A549 (cell line): ENCODE data around the gene CHD6. TPM values are rescaled to one million over a fixed set of nuclear protein-coding genes. Genes with fewer than 3 reads are reported as not detected.

Experiments used
- ATAC-seq, 2 experiments: fragments of 200-7000 bp in 1 of 2; fragments of >200 bp in 1 of 2; cut with Nextera tagmentation in 1 of 2; cut with Tn5 transposase in 1 of 2; 3 replicates each; pipeline versions ENCODE4 v1.8.0 to v1.9.1; 2018 to 2020; ENCODE audit warnings: mild to moderate bottlenecking in 1 of 2, moderate library complexity in 1 of 2
- CTCF ChIA-PET: fragments of 300-600 bp; sonication (Branson Sonifier 250); formaldehyde crosslinking; extraction: SDS; loops from one replicate; lab custom pipeline; 2021; ENCODE audit warnings: antibody characterized with exemption, inconsistent platforms; lab: Yijun Ruan, JAX
- POLR2A ChIA-PET: fragments of 350-600 bp; formaldehyde crosslinking; extraction: SDS; loops from one replicate; lab custom pipeline; 2021; ENCODE audit warnings: antibody characterized with exemption, inconsistent platforms; lab: Yijun Ruan, JAX
- DNase-seq, 2 experiments: peaks; one replicate each; pipeline versions ENCODE4 v3.0.0 to v3.0.0-alpha.2; 2011 to 2016; ENCODE audit warnings: low read depth in 1 of 2, low spot score in 1 of 2
- FAIRE-seq: peaks from 2 replicates; lab custom pipeline; 2011; peaks lifted over from hg19 to GRCh38; lab: Jason Lieb, UNC
- H3K27ac ChIP-seq, 2 experiments: fragments of >200 bp; sonication (Bioruptor Twin); formaldehyde crosslinking; 3 replicates each; pipeline ENCODE4 v1.5.1; 2016 to 2017
- H3K4me1 ChIP-seq: fragments of >200 bp; sonication (Bioruptor Twin); formaldehyde crosslinking; 3 replicates; pipeline ENCODE4 v1.6.1; 2016
- H3K4me2 ChIP-seq: fragments of >200 bp; sonication (Bioruptor Twin); formaldehyde crosslinking; 3 replicates; pipeline ENCODE4 v1.6.1; 2016
- H3K4me3 ChIP-seq: fragments of >200 bp; sonication (Bioruptor Twin); formaldehyde crosslinking; 3 replicates; pipeline ENCODE4 v1.5.1; 2016
- H3K9me3 ChIP-seq: fragments of >200 bp; sonication (Bioruptor Twin); formaldehyde crosslinking; 3 replicates; pipeline ENCODE4 v1.6.1; 2016
- CHD4 ChIP-seq: fragments of 200-600 bp; sonication (generic); IDR thresholded peaks from 2 replicates; pipeline ENCODE4 v1.6.1; 2016; ENCODE audit warnings: antibody characterized with exemption, mild to moderate bottlenecking, borderline replicate concordance
- EHMT2 ChIP-seq: fragments of 200-600 bp; sonication (generic); IDR thresholded peaks from 2 replicates; pipeline ENCODE4 v1.6.1; 2016; ENCODE audit warnings: antibody characterized with exemption, low read depth, mild to moderate bottlenecking, moderate library complexity
- EP300 ChIP-seq, 2 experiments: fragments of >200 bp; sonication (Bioruptor Twin); formaldehyde crosslinking; IDR thresholded peaks; 2 replicates in 1 of 2; 3 replicates in 1 of 2; pipeline ENCODE4 v1.6.1; 2016 to 2017
- ESRRA ChIP-seq: fragments of 150-350 bp; IDR thresholded peaks from 2 replicates; pipeline ENCODE4 v1.6.1; 2014; ENCODE audit warnings: mild to moderate bottlenecking, low read length, borderline replicate concordance
- FOSL2 ChIP-seq, 2 experiments: fragments of 450-650 bp in 1 of 2; fragments of >200 bp in 1 of 2; sonication (Bioruptor Twin) in 1 of 2; formaldehyde crosslinking; IDR thresholded peaks; 2 replicates each; pipeline versions ENCODE4 v1.5.0 to v1.6.1; 2016 to 2020; ENCODE audit warnings: mild to moderate bottlenecking in 1 of 2, moderate library complexity in 1 of 2
- HDAC2 ChIP-seq: fragments of 200-600 bp; sonication (generic); IDR thresholded peaks from 2 replicates; pipeline ENCODE4 v1.6.1; 2016
- HMGXB4 ChIP-seq: fragments of 250-450 bp; sonication (Bioruptor Pico); IDR thresholded peaks from 2 replicates; pipeline ENCODE4 v1.5.0; 2021; ENCODE audit warnings: mild to moderate bottlenecking, moderate library complexity, borderline replicate concordance
- HOXA7 ChIP-seq: fragments of 250-450 bp; sonication (Bioruptor Pico); IDR thresholded peaks from 2 replicates; pipeline ENCODE4 v1.5.0; 2020; ENCODE audit warnings: mild to moderate bottlenecking, moderate library complexity
- HOXB5 ChIP-seq: fragments of 250-450 bp; sonication (Bioruptor Pico); IDR thresholded peaks from 2 replicates; pipeline ENCODE4 v1.5.0; 2020; ENCODE audit warnings: mild to moderate bottlenecking, moderate library complexity
- MAX ChIP-seq: IDR thresholded peaks from 2 replicates; pipeline ENCODE4 v1.6.1; 2012
- MAZ ChIP-seq: fragments of 150-350 bp; IDR thresholded peaks from 2 replicates; pipeline ENCODE4 v1.6.1; 2014; ENCODE audit warnings: antibody characterized with exemption, low read depth, low read length, borderline replicate concordance
- MYC ChIP-seq: IDR thresholded peaks from 2 replicates; pipeline ENCODE4 v1.6.1; 2012; ENCODE audit warnings: mild to moderate bottlenecking, inconsistent platforms, low read length, improper control_type of control experiment, borderline replicate concordance
- NPAS2 ChIP-seq: fragments of 250-450 bp; sonication (Bioruptor Pico); IDR thresholded peaks from 2 replicates; pipeline ENCODE4 v1.8.0; 2022; ENCODE audit warnings: mild to moderate bottlenecking, moderate library complexity, borderline replicate concordance
- NR3C1 ChIP-seq: fragments of >200 bp; sonication (Bioruptor Twin); formaldehyde crosslinking; IDR thresholded peaks from 3 replicates; pipeline ENCODE4 v1.6.1; 2017
- RAD21 ChIP-seq, 2 experiments: fragments of >200 bp in 1 of 2; sonication (Bioruptor Twin) in 1 of 2; formaldehyde crosslinking in 1 of 2; IDR thresholded peaks in 1 of 2; conservative IDR thresholded peaks in 1 of 2; 2 replicates in 1 of 2; 3 replicates in 1 of 2; pipeline ENCODE4 v1.6.1; 2012 to 2018; ENCODE audit warnings: inconsistent platforms in 1 of 2
- SMC3 ChIP-seq: fragments of >200 bp; sonication (Bioruptor Twin); formaldehyde crosslinking; IDR thresholded peaks from 3 replicates; pipeline ENCODE4 v1.6.1; 2018; ENCODE audit warnings: inconsistent platforms
- TFCP2L1 ChIP-seq: fragments of 250-450 bp; sonication (Bioruptor Pico); IDR thresholded peaks from 2 replicates; pipeline ENCODE4 v1.5.0; 2021; ENCODE audit warnings: mild to moderate bottlenecking
- ZFP36 ChIP-seq: fragments of 450-650 bp; IDR thresholded peaks from 2 replicates; pipeline ENCODE4 v1.6.1; 2014; ENCODE audit warnings: borderline replicate concordance; ENCODE audit not compliant: partially characterized antibody
- ZNF302 ChIP-seq: fragments of 250-450 bp; sonication (Bioruptor Pico); IDR thresholded peaks from 2 replicates; pipeline ENCODE4 v1.9.0; 2021; ENCODE audit warnings: inconsistent platforms, mild to moderate bottlenecking, moderate library complexity
- WGBS: methylation state at CpG from one replicate; pipeline ENCODE4 v1.1.6; 2017; ENCODE audit errors: missing lambda C conversion rate; 5-methylcytosine and 5-hydroxymethylcytosine counted together
- polyA plus RNA-seq, 4 experiments: library from polyadenylated mRNA; depleted of rRNA in 3 of 4; stranded (reverse); fragments of >200 nt; fragmentation: RNase III in 1 of 4; extraction: RNeasy Plus Mini Kit Qiagen cat#74134 plus additional on column Dnase treatment in 1 of 4; gene quantifications; 2 replicates in 3 of 4; 3 replicates in 1 of 4; pipeline ENCODE4 v1.2.3, GENCODE V29; 2011 to 2017
- TF ChIP-seq, protein P1 (sequence below): fragments of 250-450 bp; sonication (Bioruptor Pico); IDR thresholded peaks from 2 replicates; pipeline ENCODE4 v1.5.0; 2020; ENCODE audit warnings: low read depth, mild to moderate bottlenecking, moderate library complexity
- TF ChIP-seq, protein P2 (sequence below): fragments of >200 bp; sonication (Bioruptor Twin); formaldehyde crosslinking; IDR thresholded peaks from 2 replicates; pipeline ENCODE4 v1.6.1; 2016
- TF ChIP-seq, protein P3 (sequence below): IDR thresholded peaks from 2 replicates; pipeline ENCODE4 v1.6.1; 2012

CHD6 gene
- polyA plus RNA-seq, 2 of the 4 experiments (the other 2 are of a cell fraction): 8.2 to 22.6 TPM

DNA sequence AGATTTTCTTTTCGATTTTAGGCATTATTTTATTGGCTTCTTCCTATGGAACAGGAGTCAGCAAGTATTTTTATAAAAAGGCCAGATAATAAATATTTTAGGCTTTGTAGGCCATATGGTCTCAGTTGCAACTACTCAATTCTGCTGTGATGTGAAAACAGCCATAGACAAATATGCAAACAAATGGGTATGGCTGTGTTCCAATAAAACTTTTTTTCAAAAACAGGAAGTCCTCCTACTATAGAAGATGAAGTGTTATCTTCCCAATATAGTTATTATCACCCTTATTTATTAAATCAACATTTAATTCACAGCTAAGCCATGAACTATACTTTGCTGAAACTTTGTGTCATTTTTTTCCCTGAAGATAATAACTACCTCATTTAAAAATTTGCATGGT lies 57.2 kb downstream of the CHD6 start:
- ChIA-PET CTCF (no interaction called here), POLR2A (no interaction called here)
- WGBS: 83% methylated on average over 1 of the region's 1 CpG
- H3K27ac ChIP-seq: no peak overlapping the region
- TF ChIP-seq MAX (no peak), RAD21 (conservative IDR thresholded peaks at IDR 0.05 in 1 of 2, IDR thresholded peaks at IDR 0.05 in 1 of 2) (no peak)
- no peak overlapping the region for H3K4me3 ChIP-seq
- DNase-seq: no peak
- no peak overlapping the region for H3K4me2 ChIP-seq
- no peak for FAIRE-seq
- no peak for ATAC-seq
- no peaks in the 10 kb centered on the region for H3K4me1 ChIP-seq
- H3K9me3 ChIP-seq: no peaks in the 10 kb centered on the region

GRCh38 chr20:41559658-41560057 lies 58.5 kb downstream of the CHD6 start:
- Histone ChIP-seq H3K4me3 (no peak overlapping the region), H3K4me2 (no peak overlapping the region), H3K4me1 (no peaks in the 10 kb centered on the region), H3K9me3 (no peaks in the 10 kb centered on the region), H3K27ac (no peak overlapping the region)
- ChIA-PET CTCF (interaction anchor here (0.9 to 1.1 kb wide), 2 partner anchors 11 to 31 kb away, joined by 3 read pairs; no protein-coding TSS in a partner anchor), POLR2A (no interaction called here)
- 89% methylated on average over 5 of the region's 5 CpGs for WGBS
- TF ChIP-seq EHMT2 (no peak), HOXB5 (CRISPR knock-in tag) (no peak), ZNF302 (CRISPR knock-in tag) (no peak), SMC3 (no peak), ESRRA (no peak), EP300 (IDR thresholded peaks at IDR 0.05) (no peak), NR3C1 (no peak), MAZ (no peak), MYC (no peak), HDAC2 (no peak), ZFP36 (no peak), TFCP2L1 (CRISPR knock-in tag) (no peak), CHD4 (no peak), FOSL2 (IDR thresholded peaks at IDR 0.05) (no peak), FOSL2 (CRISPR knock-in tag; IDR thresholded peaks at IDR 0.05) (no peak), HOXA7 (CRISPR knock-in tag) (no peak), NPAS2 (CRISPR knock-in tag) (no peak), HMGXB4 (CRISPR knock-in tag) (no peak)
- TF ChIP-seq, protein P1, sequence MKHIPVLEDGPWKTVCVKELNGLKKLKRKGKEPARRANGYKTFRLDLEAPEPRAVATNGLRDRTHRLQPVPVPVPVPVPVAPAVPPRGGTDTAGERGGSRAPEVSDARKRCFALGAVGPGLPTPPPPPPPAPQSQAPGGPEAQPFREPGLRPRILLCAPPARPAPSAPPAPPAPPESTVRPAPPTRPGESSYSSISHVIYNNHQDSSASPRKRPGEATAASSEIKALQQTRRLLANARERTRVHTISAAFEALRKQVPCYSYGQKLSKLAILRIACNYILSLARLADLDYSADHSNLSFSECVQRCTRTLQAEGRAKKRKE (CRISPR knock-in tag): no peak
- TF ChIP-seq, protein P2, sequence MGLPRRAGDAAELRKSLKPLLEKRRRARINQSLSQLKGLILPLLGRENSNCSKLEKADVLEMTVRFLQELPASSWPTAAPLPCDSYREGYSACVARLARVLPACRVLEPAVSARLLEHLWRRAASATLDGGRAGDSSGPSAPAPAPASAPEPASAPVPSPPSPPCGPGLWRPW: no peak
- TF ChIP-seq, protein P3, sequence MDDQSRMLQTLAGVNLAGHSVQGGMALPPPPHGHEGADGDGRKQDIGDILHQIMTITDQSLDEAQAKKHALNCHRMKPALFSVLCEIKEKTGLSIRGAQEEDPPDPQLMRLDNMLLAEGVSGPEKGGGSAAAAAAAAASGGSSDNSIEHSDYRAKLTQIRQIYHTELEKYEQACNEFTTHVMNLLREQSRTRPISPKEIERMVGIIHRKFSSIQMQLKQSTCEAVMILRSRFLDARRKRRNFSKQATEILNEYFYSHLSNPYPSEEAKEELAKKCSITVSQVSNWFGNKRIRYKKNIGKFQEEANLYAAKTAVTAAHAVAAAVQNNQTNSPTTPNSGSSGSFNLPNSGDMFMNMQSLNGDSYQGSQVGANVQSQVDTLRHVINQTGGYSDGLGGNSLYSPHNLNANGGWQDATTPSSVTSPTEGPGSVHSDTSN: no peak
- FAIRE-seq (no peak), DNase-seq (no peak), ATAC-seq (no peak)
